DMS 273 (cell line): Measurements from ENCODE around the gene AGBL4.
"Not testable (repeated sequence)": the region's sequence is repeated elsewhere in the genome, so short reads cannot be mapped to it uniquely, and the experiment has no call there.

Experiments
- DNase-seq: peaks from one replicate; lab custom pipeline; 2025; ENCODE audit not compliant: unreplicated experiment; lab: John Stamatoyannopoulos, UW

AGBL4 gene

DNA sequence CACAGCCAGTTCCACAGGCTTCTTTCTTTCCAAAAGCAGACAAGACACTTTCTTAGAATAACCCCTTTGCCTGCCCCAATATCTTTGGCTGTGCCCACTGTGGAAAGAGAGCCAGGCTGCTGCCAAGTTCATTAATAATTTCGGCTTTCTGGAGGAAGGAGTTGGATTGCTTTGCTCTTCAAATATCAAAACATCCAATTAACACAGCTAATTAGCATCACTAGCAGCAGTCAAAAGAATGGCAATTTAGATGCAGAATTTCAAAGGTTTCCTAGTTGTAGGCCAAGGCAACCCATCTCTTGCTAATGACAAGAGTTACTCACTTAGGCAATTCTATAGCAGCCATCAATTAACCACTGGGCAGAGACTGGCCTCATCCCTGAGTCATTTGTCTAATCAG is 1460.7 kb downstream of the AGBL4 start:
- no peak for DNase-seq

DNA sequence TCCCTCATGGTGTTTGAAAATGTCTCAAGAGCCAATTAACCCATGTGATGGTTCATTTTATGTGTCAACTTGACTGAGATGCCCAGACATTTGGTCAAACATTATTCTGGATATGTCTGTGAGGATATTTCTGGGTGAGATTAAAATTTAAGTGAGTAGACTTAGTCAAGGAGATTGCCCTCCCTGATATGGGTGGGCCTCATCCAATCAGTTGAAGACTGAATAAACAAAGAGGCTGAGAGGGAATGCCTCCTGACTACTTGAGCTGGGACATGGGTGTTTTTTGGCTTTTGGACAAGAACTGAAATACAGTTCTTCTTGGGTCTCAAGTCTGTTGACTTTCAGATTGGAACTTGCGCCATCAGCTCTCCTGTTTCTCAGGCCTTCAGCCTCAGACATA is 1462.3 kb downstream of the AGBL4 start:
- DNase-seq, result no peak

DNA sequence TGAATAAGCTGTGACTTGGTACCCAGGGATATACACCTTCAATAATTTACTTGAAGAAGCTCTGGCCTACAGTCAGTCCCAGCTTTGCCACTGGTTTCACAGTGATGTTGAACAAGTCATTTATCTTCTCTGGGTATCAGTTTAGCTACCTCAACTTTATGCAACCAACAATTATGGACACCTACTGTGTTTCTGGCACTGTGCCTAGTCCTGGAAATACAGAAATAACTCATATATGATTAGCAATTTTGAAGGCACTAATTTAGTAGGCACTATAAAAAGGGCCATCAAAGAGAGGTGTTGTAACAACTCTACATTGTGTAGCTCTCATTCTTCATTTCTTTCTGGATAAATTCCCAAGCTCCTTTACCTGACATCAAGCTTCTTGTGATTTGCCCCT is 1463.2 kb downstream of the AGBL4 start:
- no peak for DNase-seq

DNA sequence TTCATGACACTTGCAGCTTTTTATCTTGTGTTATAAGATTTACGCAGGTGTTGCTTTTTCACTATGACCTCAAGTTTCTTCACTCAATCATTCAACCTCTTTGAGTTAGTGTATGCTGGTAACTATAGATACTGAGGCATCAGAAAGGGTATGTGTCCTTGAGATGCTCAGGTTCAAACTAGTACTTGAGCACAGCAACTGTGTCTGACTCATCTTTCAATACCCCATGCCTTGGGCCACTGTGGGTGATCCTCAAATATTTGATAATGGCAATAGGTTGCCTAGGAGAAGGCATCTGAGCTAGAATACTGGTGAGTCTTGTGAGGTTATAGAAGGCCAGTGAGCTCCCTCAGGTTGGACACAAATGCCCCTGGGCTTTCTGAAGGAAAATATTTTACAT is 1463.6 kb downstream of the AGBL4 start:
- DNase-seq, result no peak

DNA sequence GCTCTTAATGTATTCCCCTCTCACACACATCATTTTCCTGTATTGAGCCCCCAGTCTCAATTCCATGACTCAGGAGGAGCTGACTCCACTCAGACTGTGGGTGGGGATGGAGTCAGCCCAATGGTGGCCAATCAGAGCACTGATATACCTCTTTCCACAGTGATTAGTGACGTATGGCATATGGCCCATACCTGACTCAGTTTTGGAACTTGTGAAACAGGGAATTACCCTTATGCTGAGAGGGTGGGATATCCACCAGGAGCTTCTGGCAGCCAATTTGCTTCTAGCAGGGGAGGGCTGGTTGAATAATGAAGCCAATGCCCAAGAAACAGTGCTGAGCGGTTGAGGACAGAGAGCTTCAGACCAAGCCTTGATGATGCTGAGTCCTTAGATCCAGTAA is 1465.4 kb downstream of the AGBL4 start:
- no peak for DNase-seq

DNA sequence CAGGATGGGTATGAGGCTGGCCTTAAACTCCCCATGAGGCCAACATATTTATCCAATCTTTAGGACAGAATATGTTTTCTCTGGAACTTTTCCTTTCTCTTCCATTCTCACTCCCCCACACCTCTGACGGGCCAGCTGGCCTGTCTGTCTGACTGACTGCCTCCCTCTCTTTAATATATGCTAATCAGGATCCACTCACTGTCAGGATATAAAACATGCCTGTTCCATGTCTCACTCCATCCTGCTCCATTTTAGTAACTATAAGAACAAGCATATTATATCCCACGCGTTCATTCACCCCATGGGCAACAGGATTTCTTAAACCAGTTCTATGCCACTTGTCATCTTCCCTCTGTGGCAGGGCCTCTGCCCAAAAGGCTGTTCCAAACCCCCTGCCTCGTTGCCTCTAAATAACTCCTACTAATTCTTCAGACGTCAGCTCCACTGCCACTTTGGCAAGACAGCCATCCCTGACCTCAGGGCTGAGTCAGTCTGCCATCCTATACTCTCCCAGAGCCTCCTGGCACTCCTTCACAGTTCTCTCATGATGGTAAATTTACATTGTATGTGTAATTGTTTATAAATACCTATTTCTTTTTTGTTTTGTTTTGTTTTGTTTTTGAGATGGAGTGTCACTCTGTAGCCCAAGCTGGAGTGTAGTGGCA is 1467.4 kb downstream of the AGBL4 start:
- no peak for DNase-seq

DNA sequence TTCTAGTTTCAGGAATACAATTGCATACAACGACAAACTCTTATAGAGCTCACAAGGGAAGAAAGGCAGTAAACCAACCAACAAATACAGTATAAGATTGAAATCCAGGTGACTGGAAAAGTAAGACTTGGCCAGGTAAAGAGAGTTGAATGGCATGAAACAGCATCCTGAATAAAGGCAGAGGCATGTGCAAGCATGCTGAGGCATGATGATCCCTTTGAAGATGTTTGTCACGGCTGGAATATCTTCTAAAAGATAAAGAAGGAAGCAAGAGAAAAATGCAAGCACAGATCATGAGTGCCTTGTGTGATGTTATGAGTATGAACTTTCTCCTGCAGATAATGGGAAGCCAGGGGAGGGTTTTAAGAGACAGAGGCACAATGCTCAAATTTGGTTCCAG is 1468.5 kb downstream of the AGBL4 start:
- DNase-seq, result no peak

DNA sequence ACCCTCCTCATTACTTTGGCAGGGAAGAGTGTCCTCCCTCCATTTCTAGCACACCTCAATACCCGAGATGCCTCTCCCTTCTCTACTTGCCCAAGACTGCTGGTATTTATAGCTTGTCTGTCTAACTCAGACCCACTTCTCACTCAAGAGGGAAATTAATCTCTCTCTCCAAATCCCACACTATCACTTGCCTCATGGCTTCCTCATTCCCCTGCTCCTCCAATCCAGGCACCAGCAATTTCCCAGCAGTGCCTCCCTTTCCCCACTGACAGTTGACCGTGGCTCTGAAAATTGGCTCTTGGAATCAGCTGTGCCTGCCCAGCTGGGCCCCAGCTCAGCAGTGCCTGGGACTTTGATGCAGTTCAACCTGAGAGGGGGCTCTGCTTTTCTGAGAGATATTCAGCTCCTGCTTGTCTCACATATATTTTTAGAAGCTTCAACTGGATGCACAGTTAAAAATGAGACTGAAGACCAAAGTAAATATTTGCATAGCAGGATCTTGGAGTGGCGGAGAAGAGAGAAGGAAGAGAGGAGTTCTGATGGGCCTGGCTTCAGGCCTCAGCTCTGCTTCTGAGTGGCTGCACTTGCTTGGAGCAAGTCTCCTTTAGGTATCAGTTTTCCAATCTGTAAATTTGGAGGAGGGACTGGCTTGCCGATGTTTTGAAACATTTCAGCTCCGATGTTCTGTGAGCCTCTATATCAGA is 1470.7 kb downstream of the AGBL4 start:
- DNase-seq, result no peak

DNA sequence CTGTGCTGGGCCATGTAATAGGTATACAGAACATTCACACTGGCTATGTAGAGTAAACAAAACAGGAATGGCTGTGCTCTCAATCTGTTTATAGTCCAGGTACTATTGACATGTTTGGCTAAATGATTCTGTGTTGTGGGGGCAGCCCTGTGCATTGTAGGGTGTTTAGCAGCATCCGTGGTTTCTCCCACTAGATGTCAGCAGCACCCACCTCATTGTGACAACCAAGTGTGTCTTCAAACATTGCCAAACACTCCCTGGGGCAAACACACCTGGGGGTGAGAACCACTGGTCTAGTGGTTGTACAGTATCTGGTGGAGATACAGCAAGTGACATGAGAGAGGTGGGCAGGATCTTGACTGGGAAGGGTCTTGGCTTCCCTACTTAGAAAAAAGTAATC is 1471.3 kb downstream of the AGBL4 start:
- DNase-seq, result peak; percentile 43

DNA sequence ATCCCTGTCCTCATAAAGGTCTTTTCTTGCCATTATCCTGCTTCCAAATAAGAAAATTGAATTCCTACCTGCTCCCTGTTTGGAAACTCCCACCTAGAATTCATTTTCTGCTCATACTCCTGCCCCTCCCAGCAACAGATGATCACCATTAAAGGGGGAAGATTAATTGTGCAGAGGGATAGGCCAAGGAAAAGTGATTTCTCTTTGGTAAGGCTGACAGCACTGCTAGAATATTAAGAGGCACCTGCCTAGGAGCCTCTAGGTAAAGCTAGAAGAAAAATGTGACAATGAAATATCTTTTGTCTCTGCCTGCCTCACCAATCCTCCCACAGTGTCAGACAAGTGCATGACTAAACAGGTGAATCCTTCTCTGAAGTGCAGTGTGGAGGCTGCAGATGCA is 1474.8 kb downstream of the AGBL4 start:
- DNase-seq, result no peak

DNA sequence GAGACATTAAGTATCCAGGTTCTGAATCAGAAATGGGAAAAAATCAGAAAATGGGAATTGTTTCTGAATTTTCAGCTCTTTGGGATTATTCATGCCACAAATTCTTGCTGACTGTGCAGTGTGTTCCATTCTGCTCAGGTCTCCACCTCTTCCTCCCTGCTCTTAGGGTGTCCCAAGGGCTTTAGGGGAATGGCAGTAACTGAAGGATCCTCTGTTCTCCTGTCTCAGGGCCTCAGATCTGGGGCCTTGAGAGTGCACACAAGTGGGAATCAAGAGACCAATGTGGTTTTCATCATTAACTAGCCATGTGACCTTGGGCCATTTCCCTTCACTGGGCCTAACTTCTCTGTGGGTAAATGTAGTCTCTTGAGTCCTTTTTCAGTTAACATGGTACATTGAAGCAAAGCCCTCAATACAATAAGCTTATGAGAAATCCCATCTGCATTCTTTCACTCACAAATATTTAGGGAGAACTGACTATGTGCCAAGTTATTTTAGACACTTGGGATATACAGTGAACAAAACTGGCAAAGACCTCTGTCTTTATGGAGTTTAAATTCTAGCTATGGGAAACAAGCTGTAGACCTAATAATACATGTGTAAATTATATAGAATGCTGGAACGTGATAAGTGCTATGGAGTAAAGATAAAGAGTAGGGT is 1476.1 kb downstream of the AGBL4 start:
- DNase-seq, result no peak

DNA sequence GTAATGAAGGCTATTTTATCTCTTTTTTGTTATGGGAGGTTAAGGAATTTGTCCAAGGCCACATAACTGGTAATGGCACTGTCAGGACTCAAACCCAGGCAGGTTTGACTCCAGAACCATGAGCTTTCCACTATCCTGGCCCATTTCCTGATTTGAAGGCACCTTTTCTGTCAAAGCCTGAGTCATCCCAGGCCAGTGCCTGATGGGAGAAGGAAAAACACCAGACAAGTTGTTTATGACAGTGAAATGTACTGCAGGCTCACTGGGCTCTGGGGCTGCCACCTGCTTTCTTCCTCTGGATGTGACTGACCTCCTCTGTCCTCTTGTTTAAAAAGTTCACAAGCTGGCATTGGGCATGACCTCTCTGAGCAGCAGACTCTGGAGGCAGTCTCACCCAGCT is 1479.9 kb downstream of the AGBL4 start:
- no peak for DNase-seq

DNA sequence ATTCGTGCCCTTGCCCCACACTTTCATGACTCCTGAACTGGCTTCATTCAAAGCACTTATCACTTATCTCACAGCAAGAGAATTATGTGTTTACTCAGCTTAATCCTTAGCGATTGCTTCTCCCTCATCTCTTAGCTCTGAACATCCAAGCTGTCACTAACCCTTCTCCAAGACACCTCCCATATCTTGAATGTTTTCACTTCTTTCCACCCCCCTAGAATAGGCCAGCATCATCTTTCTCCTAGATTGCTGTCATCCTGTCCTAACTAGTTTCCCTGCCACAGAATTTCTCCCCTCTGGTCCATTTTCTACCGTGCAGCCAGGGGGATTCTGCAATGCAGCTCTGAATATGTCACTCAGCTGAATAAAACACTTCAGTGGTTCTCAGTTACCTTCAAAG is 1483.2 kb downstream of the AGBL4 start:
- DNase-seq, result no peak

DNA sequence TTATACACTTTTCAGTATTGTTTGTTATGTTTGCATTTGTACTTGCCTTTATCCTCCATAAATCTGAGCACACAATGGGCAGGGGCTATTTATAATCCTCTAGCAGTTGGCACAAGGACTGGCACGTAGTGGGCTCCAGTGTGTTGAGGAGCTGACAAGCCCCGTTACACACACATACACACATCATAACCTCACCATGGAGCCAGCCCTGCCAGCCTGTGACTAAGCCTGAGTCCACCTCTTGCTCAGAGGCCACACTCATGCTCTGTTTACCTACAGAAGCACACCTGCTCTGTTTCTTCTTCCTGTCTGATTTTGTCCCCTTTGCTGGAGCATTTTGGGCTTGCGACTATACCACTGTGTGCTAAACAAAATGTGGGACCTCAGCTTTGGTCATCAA is 1487.3 kb downstream of the AGBL4 start:
- no peak for DNase-seq

DNA sequence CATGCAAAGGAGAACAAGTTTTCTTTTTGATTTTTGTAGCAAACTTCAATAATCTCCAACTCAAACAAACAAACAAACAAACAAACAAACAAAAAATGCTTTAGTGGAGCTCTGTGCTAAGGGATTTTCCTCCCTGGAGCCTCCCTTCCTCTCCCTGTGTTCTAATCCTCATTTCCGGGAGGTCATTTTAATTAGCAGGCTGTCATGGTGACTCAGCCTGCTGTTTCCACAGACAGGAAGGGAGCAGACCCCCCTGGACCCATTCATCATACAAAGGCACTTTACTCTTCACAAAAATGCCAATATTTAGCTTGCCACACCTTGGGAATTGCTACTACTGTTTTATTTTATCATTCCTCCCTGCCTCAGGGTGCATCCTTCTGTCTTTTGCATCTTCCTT is 1490.8 kb downstream of the AGBL4 start:
- no peak for DNase-seq

DNA sequence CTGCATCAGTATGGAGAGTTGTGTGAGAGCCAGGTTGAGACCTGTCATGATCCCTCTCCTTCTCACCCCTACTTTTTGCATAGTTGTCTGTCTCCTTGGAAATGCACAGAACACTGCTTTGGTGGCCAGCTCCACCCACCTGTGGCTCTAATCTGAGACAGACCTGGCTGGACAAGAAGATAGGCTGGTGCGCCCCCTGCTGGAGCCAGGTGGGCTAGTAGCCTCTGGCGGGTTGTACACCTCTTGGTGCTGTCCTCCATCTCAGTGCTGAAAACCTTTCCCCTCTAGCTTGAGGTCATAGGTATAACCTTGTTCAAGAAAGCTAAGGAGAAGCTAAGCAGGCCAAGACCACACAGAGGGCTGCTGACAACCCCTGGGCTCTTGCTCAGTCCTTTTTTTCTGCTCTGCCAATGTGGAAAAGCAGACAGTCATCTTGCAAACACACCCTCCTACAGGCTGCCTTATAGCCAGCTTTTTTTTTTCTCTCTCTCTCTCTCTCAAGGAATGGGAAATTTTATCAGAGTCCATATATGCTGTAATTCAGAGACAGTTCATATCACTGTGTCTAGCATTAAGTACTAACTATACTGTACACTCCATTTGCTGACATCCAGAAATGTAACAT is 1492.9 kb downstream of the AGBL4 start:
- peak; percentile 85 for DNase-seq

DNA sequence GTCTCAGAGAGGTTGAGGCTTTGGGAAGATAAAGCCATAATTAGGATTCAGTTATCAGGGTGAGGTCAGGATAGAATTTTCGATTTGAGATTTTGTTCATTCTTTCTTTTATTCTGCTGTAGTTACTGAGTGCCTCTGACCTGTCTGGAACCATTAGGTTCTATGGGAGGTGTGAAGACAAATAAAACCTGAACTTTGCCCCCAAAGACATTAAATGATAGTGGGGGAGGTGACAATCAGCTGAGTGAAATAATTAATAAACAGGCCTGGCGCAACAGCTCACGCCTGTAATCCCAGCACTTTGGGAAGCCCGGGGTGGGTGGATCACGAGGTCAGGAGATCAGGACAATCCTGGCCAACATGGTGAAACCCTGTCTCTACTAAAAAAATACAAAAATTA is 1496.7 kb downstream of the AGBL4 start:
- DNase-seq, result no peak

DNA sequence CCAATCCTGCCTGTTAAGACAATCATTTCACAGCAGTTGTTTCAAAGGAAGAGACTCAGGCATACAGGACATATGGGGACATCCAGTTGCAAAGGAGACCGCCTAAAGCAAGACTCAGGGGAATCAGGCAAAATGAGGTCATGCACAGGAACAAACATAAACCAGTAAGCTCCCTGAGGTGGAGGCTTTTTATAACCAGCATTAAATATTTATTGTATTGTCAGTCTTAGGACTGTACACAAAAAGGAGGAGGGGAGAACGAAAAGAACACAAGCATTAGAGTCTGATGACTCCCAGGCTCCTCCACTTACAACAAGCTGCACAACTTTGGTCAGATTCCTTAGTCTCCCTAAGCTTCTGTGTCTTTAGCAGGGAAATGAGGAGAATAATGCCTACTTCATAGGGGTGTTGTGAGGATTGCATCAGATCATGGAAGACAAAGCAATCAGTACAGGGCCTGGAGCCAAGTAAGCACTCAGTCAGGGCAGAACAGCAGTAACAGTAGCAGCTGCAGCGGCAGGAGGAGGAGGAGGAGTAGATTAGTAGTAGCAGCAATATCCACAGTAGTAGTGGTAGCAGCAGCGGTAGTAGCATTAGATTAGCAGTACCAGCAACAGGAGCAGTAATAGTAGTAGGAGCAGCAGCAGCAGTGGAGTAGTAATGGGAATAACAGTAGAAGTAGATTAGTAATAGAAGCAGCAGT is 1497.6 kb downstream of the AGBL4 start:
- peak; percentile 49 for DNase-seq

DNA sequence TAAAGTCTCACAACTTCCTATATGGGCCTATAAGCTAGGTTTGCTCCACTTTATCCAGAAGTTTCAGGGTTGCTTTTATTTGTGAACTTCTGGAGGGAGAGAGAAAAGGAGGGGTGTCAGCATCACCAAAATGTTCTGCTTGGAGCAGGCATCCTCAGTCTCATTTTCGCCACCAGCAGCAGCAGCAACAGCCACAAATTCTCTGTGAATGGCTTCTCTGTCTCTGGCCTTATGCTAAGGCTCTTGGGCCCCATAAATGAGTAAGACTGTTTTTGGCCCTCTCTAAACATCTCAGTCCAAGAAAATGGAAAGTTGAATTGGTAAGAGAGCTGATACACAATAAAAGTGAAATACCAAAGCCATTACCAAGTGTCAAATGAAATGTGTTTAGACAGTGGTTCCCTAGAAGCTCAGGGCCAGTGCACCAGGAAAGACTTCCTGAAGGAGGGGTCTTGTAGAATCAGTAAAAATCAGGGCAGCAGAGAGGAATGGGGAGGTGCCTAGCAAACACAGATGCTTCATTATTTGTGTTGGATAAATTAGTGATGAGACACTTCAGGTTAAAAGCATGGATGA is 1498.8 kb downstream of the AGBL4 start:
- no peak for DNase-seq

DNA sequence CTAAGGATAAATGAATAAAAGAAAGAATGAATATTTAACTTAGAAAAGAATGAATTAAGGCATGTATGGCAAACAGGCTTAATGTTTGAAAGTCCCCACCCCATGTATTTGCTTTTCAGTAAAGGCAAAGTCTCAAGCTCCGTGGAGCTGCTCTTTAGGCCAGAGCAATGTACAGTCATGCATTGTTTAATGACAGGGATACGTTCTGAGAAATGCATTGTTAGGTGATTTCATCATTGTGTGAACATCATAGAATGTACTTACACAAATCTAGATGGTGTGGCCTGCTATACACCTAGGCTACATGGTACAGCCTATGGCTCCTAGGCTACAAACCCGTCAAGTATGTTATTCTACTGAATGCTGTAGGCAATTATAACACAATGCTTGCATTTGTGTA is 1500.2 kb downstream of the AGBL4 start:
- no peak for DNase-seq

DNA sequence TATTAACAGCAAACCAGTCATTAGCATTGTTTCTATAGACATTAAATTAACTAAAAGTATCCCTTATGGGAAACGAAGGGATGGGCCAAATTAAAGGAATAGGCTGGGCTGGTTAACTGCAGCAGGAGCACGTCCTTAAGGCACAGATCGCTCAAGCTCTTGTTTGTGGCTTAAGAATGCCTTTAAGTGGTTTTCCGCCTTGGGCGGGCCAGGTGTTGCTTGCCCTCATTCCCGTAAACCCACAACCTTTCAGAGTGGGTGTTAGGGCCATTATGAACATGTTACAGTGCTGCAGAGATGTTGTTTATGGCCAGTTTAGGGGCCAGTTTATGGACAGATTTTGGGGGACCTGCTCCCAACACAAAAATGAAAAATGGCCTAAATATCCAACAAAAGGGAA is 1503.9 kb downstream of the AGBL4 start:
- DNase-seq, result not testable (repeated sequence)
